ENCODE results near the gene KRTAP10-9.
"Not testable (repeated sequence)": the region's sequence is repeated elsewhere in the genome, so short reads cannot be mapped to it uniquely, and the experiment has no call there.

- not testable (repeated sequence) for TF ChIP-seq GATA3, GATA2 (IDR thresholded peaks at IDR 0.05; ENCODE audit: low read depth, low read length)
Observed at GRCh38 chr21:44580231-44580821, 46.6 kb upstream of the KRTAP10-9 start, which contains the start of gene KRTAP10-5.

Data from SH-SY5Y (cell line).